Mononuclear cell (primary cell): ENCODE data around the gene IGF2R. TPM values are rescaled to one million over a fixed set of nuclear protein-coding genes. Genes with fewer than 3 reads are reported as not detected.

Source experiments
- H3K27me3 ChIP-seq: 2 replicates; pipeline ENCODE4 v1.6.0; 2011; ENCODE audit warnings: low read length, control low read depth; ENCODE audit not compliant: insufficient read depth
- H3K4me1 ChIP-seq: 2 replicates; pipeline ENCODE4 v1.5.1; 2011; ENCODE audit warnings: mild to moderate bottlenecking, low read length, control low read depth; ENCODE audit not compliant: insufficient read depth
- H3K4me3 ChIP-seq: 2 replicates; pipeline ENCODE4 v1.5.1; 2011; ENCODE audit warnings: mild to moderate bottlenecking, low read length, moderate library complexity
- H3K9me3 ChIP-seq: 2 replicates; pipeline ENCODE4 v1.5.1; 2011; ENCODE audit warnings: low read depth, mild to moderate bottlenecking, control low read depth, low read length
- total RNA-seq: library from RNA; depleted of rRNA; stranded (reverse); fragments of >200 nt; gene quantifications from one replicate; pipeline ENCODE4 v1.2.3, GENCODE V29; 2012

The IGF2R gene
- total RNA-seq, 1 donor = 49.3 TPM

GRCh38 chr6:160065200-160065599 is 96.3 kb downstream of the IGF2R start:
- peaks cover 21% of the 10 kb centered on the region for H3K4me1 ChIP-seq
- no peaks in the 10 kb centered on the region for H3K9me3 ChIP-seq
- no peak overlapping the region for H3K4me3 ChIP-seq
- H3K27me3 ChIP-seq = no peaks in the 10 kb centered on the region

GRCh38 chr6:160067564-160067963 is 98.7 kb downstream of the IGF2R start:
- Histone ChIP-seq H3K4me3 (no peak overlapping the region), H3K9me3 (no peaks in the 10 kb centered on the region), H3K4me1 (peaks cover 28% of the 10 kb centered on the region), H3K27me3 (no peaks in the 10 kb centered on the region)

- Histone ChIP-seq H3K4me1 (peaks cover 28% of the 10 kb centered on the region), H3K4me3 (no peak overlapping the region)
These were observed 99.5 kb downstream of the IGF2R start for GRCh38 chr6:160068346-160068745.

GRCh38 chr6:160069050-160069454 is 100.2 kb downstream of the IGF2R start:
- no peaks in the 10 kb centered on the region for H3K27me3 ChIP-seq
- H3K4me3 ChIP-seq = no peak overlapping the region
- no peaks in the 10 kb centered on the region for H3K9me3 ChIP-seq
- H3K4me1 ChIP-seq = peaks cover 28% of the 10 kb centered on the region

More at GRCh38 chr6:160068346-160068745, 99.5 kb downstream of the IGF2R start:
- no peaks in the 10 kb centered on the region for H3K27me3 ChIP-seq
- H3K9me3 ChIP-seq = no peaks in the 10 kb centered on the region

GRCh38 chr6:160069459-160069858 is 100.6 kb downstream of the IGF2R start:
- H3K4me1 ChIP-seq = peaks cover 28% of the 10 kb centered on the region
- H3K9me3 ChIP-seq = no peaks in the 10 kb centered on the region
- no peaks in the 10 kb centered on the region for H3K27me3 ChIP-seq
- H3K4me3 ChIP-seq = no peak overlapping the region

- H3K27me3 ChIP-seq = no peaks in the 10 kb centered on the region
- H3K4me3 ChIP-seq = no peak overlapping the region
- H3K4me1 ChIP-seq = peaks cover 28% of the 10 kb centered on the region
- no peaks in the 10 kb centered on the region for H3K9me3 ChIP-seq
These were observed 101.5 kb downstream of the IGF2R start for GRCh38 chr6:160070427-160070826.

GRCh38 chr6:160070831-160071230 is 101.9 kb downstream of the IGF2R start:
- H3K9me3 ChIP-seq = no peaks in the 10 kb centered on the region
- H3K4me1 ChIP-seq = peaks cover 28% of the 10 kb centered on the region
- H3K4me3 ChIP-seq = no peak overlapping the region
- H3K27me3 ChIP-seq = no peaks in the 10 kb centered on the region

- Histone ChIP-seq H3K27me3 (no peaks in the 10 kb centered on the region), H3K4me1 (peaks cover 28% of the 10 kb centered on the region), H3K9me3 (no peaks in the 10 kb centered on the region), H3K4me3 (no peak overlapping the region)
These were observed 103.2 kb downstream of the IGF2R start for GRCh38 chr6:160071805-160072690.

- no peaks in the 10 kb centered on the region for H3K27me3 ChIP-seq
- no peaks in the 10 kb centered on the region for H3K9me3 ChIP-seq
- H3K4me1 ChIP-seq = peaks cover 25% of the 10 kb centered on the region
- H3K4me3 ChIP-seq = no peak overlapping the region
These were observed 104.4 kb downstream of the IGF2R start for GRCh38 chr6:160073272-160073671.

- no peaks in the 10 kb centered on the region for H3K9me3 ChIP-seq
- H3K4me1 ChIP-seq = no peaks in the 10 kb centered on the region
- no peak overlapping the region for H3K4me3 ChIP-seq
- no peaks in the 10 kb centered on the region for H3K27me3 ChIP-seq
These were observed 107.1 kb downstream of the IGF2R start for GRCh38 chr6:160076009-160076408.

GRCh38 chr6:160077024-160077423 is 108.1 kb downstream of the IGF2R start:
- Histone ChIP-seq H3K4me1 (no peaks in the 10 kb centered on the region), H3K27me3 (no peaks in the 10 kb centered on the region), H3K4me3 (no peak overlapping the region)

GRCh38 chr6:160077526-160077925 is 108.6 kb downstream of the IGF2R start:
- Histone ChIP-seq H3K4me3 (no peak overlapping the region), H3K9me3 (no peaks in the 10 kb centered on the region), H3K4me1 (no peaks in the 10 kb centered on the region), H3K27me3 (no peaks in the 10 kb centered on the region)

More at GRCh38 chr6:160077024-160077423, 108.1 kb downstream of the IGF2R start:
- no peaks in the 10 kb centered on the region for H3K9me3 ChIP-seq

- Histone ChIP-seq H3K27me3 (no peaks in the 10 kb centered on the region), H3K9me3 (no peaks in the 10 kb centered on the region), H3K4me3 (no peak overlapping the region), H3K4me1 (no peaks in the 10 kb centered on the region)
These were observed 110.2 kb downstream of the IGF2R start for GRCh38 chr6:160078883-160079685.

- no peaks in the 10 kb centered on the region for H3K9me3 ChIP-seq
- no peaks in the 10 kb centered on the region for H3K27me3 ChIP-seq
- H3K4me3 ChIP-seq = no peak overlapping the region
- H3K4me1 ChIP-seq = no peaks in the 10 kb centered on the region
These were observed 110.8 kb downstream of the IGF2R start for GRCh38 chr6:160079686-160080043.

GRCh38 chr6:160080097-160080496 is 111.2 kb downstream of the IGF2R start:
- Histone ChIP-seq H3K27me3 (no peaks in the 10 kb centered on the region), H3K4me1 (no peaks in the 10 kb centered on the region), H3K9me3 (no peaks in the 10 kb centered on the region), H3K4me3 (no peak overlapping the region)
